ENCODE measurements around the gene FHOD3. TPM values are rescaled to one million over a fixed set of nuclear protein-coding genes. Genes with fewer than 3 reads are reported as not detected.

FHOD3 gene
- total RNA-seq, 3 donors from 2014 or later, result 2.7 to 14.4 (median 4.0) TPM

DNA sequence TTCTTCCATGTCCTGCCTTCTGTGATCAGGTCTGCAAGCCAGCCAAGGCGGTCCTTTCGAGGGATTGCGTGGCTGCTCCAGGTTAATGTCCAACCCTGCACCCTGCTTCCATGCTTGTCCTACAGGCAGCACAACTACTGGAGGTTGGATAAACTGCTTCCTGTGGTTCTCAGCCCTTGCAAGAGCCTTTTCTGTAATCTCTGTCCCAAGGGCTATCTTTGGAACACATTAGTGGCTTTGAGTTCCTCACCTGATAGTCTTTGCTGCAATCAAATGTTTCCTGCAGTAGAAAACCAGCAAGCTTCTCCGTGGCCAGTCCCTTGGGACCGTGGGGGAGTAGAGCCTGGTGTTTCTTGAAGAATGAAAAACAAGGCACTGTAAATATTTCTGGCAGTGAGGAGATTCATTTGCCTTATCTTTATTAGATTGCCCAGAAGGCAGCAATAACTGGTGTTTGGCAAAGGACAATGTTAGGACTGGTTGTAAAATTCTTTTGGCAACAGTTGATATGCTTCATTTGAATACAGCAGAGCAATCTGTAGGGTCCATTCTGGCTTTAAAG lies 214.4 kb downstream of the FHOD3 start:
- no peaks in the 10 kb centered on the region for H3K36me3 ChIP-seq (ENCODE audit: low read depth)
- DNase-seq (peak in 2 of 3 donors; percentile 33 to 53), ATAC-seq (peak; percentile 88)
- H3K9me3 ChIP-seq, result no peaks in the 10 kb centered on the region
- intact Hi-C loops (cut with DNase I, micrococcal nuclease), result no loop called here
- peaks cover 20% of the 10 kb centered on the region for H3K4me1 ChIP-seq (ENCODE audit: low read depth)
- TF ChIP-seq, protein P1, sequence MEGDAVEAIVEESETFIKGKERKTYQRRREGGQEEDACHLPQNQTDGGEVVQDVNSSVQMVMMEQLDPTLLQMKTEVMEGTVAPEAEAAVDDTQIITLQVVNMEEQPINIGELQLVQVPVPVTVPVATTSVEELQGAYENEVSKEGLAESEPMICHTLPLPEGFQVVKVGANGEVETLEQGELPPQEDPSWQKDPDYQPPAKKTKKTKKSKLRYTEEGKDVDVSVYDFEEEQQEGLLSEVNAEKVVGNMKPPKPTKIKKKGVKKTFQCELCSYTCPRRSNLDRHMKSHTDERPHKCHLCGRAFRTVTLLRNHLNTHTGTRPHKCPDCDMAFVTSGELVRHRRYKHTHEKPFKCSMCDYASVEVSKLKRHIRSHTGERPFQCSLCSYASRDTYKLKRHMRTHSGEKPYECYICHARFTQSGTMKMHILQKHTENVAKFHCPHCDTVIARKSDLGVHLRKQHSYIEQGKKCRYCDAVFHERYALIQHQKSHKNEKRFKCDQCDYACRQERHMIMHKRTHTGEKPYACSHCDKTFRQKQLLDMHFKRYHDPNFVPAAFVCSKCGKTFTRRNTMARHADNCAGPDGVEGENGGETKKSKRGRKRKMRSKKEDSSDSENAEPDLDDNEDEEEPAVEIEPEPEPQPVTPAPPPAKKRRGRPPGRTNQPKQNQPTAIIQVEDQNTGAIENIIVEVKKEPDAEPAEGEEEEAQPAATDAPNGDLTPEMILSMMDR (IDR thresholded peaks at IDR 0.05), result no peak
- H3K4me3 ChIP-seq, result no peak overlapping the region

DNA sequence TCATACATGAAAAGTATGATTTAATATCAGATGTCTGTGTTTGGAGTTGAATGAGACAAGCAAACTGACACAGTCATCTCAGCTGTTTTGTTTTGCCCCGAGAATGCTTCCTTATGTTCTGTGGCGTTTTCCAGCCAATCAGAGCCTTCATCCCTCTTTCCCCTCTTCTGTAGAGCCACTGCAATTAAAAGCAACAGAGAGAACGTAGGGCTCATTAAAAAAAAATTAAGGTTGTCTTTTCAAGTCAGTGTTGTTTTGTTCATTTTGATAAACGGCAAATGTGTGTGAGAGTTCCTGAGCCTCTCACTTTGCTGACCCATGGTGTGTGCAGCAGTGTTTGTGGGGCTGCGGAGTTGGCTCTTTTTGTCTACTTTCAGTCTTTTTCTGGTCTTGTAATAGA lies 216.0 kb downstream of the FHOD3 start:
- H3K36me3 ChIP-seq (ENCODE audit: low read depth), result no peaks in the 10 kb centered on the region
- no peaks in the 10 kb centered on the region for H3K9me3 ChIP-seq
- intact Hi-C loops (cut with DNase I, micrococcal nuclease), result no loop called here
- no peak for ATAC-seq
- DNase-seq, result no peak
- H3K4me3 ChIP-seq, result no peak overlapping the region
- H3K4me1 ChIP-seq (ENCODE audit: low read depth), result peaks cover 20% of the 10 kb centered on the region
- TF ChIP-seq, protein P1 (IDR thresholded peaks at IDR 0.05), result no peak

DNA sequence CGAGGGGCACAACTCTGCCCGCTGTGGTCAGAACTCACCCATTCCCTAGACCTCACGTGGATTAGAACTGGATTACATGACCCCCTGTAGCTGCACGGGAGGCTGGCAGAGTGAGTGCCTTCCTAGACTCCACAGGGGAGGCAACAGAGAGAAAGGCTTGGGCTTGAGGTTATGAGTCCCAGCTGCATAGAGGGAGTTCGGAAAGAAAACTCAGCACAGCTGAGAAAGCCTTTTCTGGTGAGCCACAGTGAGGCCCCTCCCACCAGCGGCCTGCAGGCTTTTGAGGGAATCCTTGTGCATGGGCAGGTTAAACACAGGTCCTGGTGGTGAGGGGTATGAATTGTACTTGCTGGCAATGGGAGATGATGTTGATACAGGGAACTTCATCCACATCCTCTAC lies 217.3 kb downstream of the FHOD3 start:
- TF ChIP-seq, protein P1 (IDR thresholded peaks at IDR 0.05), result no peak
- ATAC-seq, result no peak
- Histone ChIP-seq H3K9me3 (no peaks in the 10 kb centered on the region), H3K4me3 (no peak overlapping the region), H3K36me3 (ENCODE audit: low read depth) (no peaks in the 10 kb centered on the region), H3K4me1 (ENCODE audit: low read depth) (peaks cover 20% of the 10 kb centered on the region)
- DNase-seq, result no peak
- intact Hi-C loops (cut with DNase I, micrococcal nuclease), result no loop called here

DNA sequence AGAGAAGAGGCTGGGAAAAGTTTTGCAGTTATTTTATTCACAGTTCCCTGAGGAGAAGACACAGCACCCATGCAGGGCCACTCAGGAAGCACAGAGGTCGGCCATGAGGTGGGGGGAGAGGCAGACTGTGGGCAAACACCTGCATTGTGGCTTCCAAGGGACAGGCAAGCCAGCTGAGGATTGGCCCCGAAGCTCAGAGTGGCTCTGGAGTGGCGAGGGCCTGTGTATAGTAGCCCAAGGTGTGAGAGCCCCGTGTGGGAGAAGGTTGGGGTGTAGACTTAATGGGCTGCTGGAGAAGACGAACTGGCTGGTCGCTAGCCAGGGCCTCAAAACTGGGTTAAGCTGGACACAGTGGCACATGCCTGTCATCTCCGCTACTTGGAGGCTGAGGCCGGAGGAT lies 218.7 kb downstream of the FHOD3 start:
- TF ChIP-seq, protein P1 (IDR thresholded peaks at IDR 0.05), result no peak
- intact Hi-C loops (cut with DNase I, micrococcal nuclease), result no loop called here
- H3K4me1 ChIP-seq (ENCODE audit: low read depth), result peaks cover 13% of the 10 kb centered on the region
- no peaks in the 10 kb centered on the region for H3K36me3 ChIP-seq (ENCODE audit: low read depth)
- no peak for ATAC-seq
- no peak overlapping the region for H3K4me3 ChIP-seq
- DNase-seq, result no peak
- no peaks in the 10 kb centered on the region for H3K9me3 ChIP-seq

DNA sequence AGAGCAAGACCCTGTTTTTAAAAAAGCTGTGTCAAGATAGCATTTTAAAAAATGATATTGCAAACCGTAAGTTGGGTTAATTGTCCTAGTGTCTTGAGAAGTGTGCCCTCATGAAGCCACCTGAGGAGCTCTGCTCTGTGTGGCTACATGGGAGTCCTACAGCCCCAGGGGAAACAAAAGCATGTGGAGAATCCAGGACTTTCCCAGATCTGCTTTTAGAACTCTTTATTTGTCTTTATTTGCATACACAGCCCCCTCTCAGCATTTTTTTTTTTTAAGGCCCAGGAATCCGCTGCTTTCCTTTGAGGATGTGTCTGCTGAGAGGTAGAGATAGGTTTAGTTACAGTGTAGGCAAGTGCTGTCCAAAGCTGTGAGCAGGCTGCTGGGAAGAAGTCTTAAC lies 219.2 kb downstream of the FHOD3 start:
- peaks cover 12% of the 10 kb centered on the region for H3K4me1 ChIP-seq (ENCODE audit: low read depth)
- H3K9me3 ChIP-seq, result no peaks in the 10 kb centered on the region
- H3K4me3 ChIP-seq, result no peak overlapping the region
- TF ChIP-seq, protein P1 (IDR thresholded peaks at IDR 0.05), result no peak
- intact Hi-C loops (cut with DNase I, micrococcal nuclease), result no loop called here
- DNase-seq (no peak), ATAC-seq (no peak)
- H3K36me3 ChIP-seq (ENCODE audit: low read depth), result no peaks in the 10 kb centered on the region

DNA sequence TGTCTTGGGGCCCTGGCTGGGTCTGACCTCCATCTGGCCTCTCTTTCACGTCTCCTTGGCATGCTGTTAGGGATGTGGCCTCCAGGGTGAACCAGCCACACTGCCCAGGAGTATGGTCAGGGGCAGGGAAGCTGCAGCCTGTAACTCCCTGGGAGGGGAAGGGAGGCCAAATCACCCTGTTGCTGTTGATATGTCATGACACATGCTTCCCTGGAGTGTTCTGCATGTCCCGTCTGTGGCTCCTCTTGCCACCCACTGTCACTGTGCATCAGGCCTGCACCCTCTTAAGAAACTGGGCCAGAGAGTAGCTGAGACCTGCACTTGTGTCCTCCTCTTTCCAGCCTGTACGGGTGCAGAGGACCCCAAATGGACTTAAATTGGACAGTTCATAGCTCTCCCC lies 221.3 kb downstream of the FHOD3 start:
- ATAC-seq (no peak), DNase-seq (no peak)
- TF ChIP-seq, protein P1 (IDR thresholded peaks at IDR 0.05), result no peak
- H3K4me3 ChIP-seq, result no peak overlapping the region
- no peaks in the 10 kb centered on the region for H3K4me1 ChIP-seq (ENCODE audit: low read depth)
- H3K36me3 ChIP-seq (ENCODE audit: low read depth), result no peaks in the 10 kb centered on the region
- intact Hi-C loops (cut with DNase I, micrococcal nuclease), result no loop called here
- H3K9me3 ChIP-seq, result no peaks in the 10 kb centered on the region

Data from mucosa of descending colon (tissue), 3 donors.